ENCODE measurements around the gene NT5C1A.

- TF ChIP-seq POLR2AphosphoS5 (IDR thresholded peaks at IDR 0.05) (no peak), SMC3 (conservative IDR thresholded peaks at IDR 0.05; ENCODE audit: poor library complexity) (no peak), CTCF (IDR thresholded peaks at IDR 0.05; ENCODE audit: poor library complexity, severe bottlenecking) (no peak), EZH2 (IDR thresholded peaks at IDR 0.05; ENCODE audit: borderline replicate concordance, insufficient read depth, low read length, poor library complexity, severe bottlenecking) (no peak)
Measured at GRCh38 chr1:39642796-39643195, 29.1 kb downstream of the NT5C1A start.
